A673 (cell line): ENCODE results near the gene GLIPR2. TPM values are rescaled to one million over a fixed set of nuclear protein-coding genes. Genes with fewer than 3 reads are reported as not detected.

ENCODE experiments used
- BruUV-seq: library from RNA; stranded (reverse); fragments of 400-500 nt; replicated peaks from 2 replicates; lab custom pipeline; 2021; lab: Mats Ljungman, UMichigan
- CTCF ChIA-PET: fragments of 300-600 bp; sonication (Branson Sonifier 250); formaldehyde crosslinking; loops from one replicate; lab custom pipeline; 2022; ENCODE audit warnings: antibody characterized with exemption; lab: Charles Lee
- POLR2A ChIA-PET: fragments of 300-600 bp; sonication (Branson Sonifier 250); formaldehyde crosslinking; loops from one replicate; lab custom pipeline; 2022; ENCODE audit warnings: antibody characterized with exemption; ENCODE audit not compliant: low non-redundant PET; lab: Charles Lee
- DNase-seq: peaks from one replicate; pipeline ENCODE4 v3.0.0-alpha.2; 2015; ENCODE audit warnings: low spot score
- H3K27ac ChIP-seq: fragments of 200-600 bp; sonication (generic); 2 replicates; pipeline ENCODE4 v1.5.1; 2016; ENCODE audit warnings: mixed run types, low read depth, mild to moderate bottlenecking, mixed read lengths, antibody characterized with exemption, low read length; ENCODE audit not compliant: poor library complexity, severe bottlenecking
- H3K27me3 ChIP-seq: fragments of 200-600 bp; sonication (generic); replicated peaks from 2 replicates; pipeline ENCODE4 v1.6.1; 2017; ENCODE audit warnings: mixed run types, low read depth, mild to moderate bottlenecking, mixed read lengths, antibody characterized with exemption, low read length; ENCODE audit not compliant: insufficient read depth, poor library complexity
- H3K36me3 ChIP-seq: fragments of 200-600 bp; sonication (generic); 2 replicates; pipeline ENCODE4 v1.6.1; 2016; ENCODE audit warnings: mixed run types, mild to moderate bottlenecking, mixed read lengths, antibody characterized with exemption, low read length; ENCODE audit not compliant: insufficient read depth, poor library complexity, severe bottlenecking
- H3K4me1 ChIP-seq: fragments of 200-600 bp; sonication (generic); 2 replicates; pipeline ENCODE4 v1.6.1; 2017; ENCODE audit warnings: mixed run types, mild to moderate bottlenecking, mixed read lengths, antibody characterized with exemption, low read length; ENCODE audit not compliant: insufficient read depth, poor library complexity, severe bottlenecking
- H3K4me3 ChIP-seq: fragments of 200-600 bp; sonication (generic); 2 replicates; pipeline ENCODE4 v1.5.1; 2016; ENCODE audit warnings: low read depth, mixed run types, mild to moderate bottlenecking, mixed read lengths, low read length; ENCODE audit not compliant: poor library complexity, severe bottlenecking
- H3K9me3 ChIP-seq: fragments of 200-600 bp; sonication (generic); 2 replicates; pipeline ENCODE4 v1.6.1; 2016; ENCODE audit warnings: mixed run types, low read depth, mild to moderate bottlenecking, mixed read lengths, antibody characterized with exemption, low read length; ENCODE audit not compliant: poor library complexity, severe bottlenecking
- CTCF ChIP-seq: fragments of 300-800, 200-600 bp; sonication (generic); conservative IDR thresholded peaks from 2 replicates; pipeline ENCODE4 v1.5.1; 2017; ENCODE audit warnings: low read depth, mild to moderate bottlenecking, antibody characterized with exemption, low read length, moderate library complexity, mixed read lengths
- EZH2 ChIP-seq: fragments of 200-600 bp; sonication (generic); IDR thresholded peaks from 2 replicates; pipeline ENCODE4 v1.6.1; 2017; ENCODE audit warnings: borderline replicate concordance, low read depth, mild to moderate bottlenecking, mixed read lengths, antibody characterized with exemption, low read length; ENCODE audit not compliant: poor library complexity, severe bottlenecking
- intact Hi-C: fragments of 100-400 bp; cut with micrococcal nuclease; formaldehyde crosslinking; loops from one replicate; pipeline ENCODE4 v1.10.0; 2022; ENCODE audit not compliant: unreplicated experiment
- total RNA-seq: library from RNA; stranded (reverse); gene quantifications from 2 replicates; pipeline ENCODE4 v1.2.3, GENCODE V29; 2021

GLIPR2 gene
- total RNA-seq, 1 experiment from 2014 or later = 5.0 TPM

GRCh38 chr9:36110434-36110833 lies 26.1 kb upstream of the GLIPR2 start:
- DNase-seq = no peak
- intact Hi-C loops = no loop called here
- 0 out of 2 replicates have a peak, but pooled peaks have one; percentile 23 for TF ChIP-seq CTCF
- TF ChIP-seq EZH2 = no peak
- ChIA-PET POLR2A (no interaction called here), CTCF (no interaction called here)
- Histone ChIP-seq H3K27ac (no peak overlapping the region), H3K4me1 (no peaks in the 10 kb centered on the region), H3K4me3 (no peak overlapping the region), H3K36me3 (no peaks in the 10 kb centered on the region), H3K9me3 (no peaks in the 10 kb centered on the region), H3K27me3 (no peaks in the 10 kb centered on the region)
- BruUV-seq = no TSS peak

GRCh38 chr9:36112516-36112915 lies 24.0 kb upstream of the GLIPR2 start:
- no TSS peak for BruUV-seq
- Histone ChIP-seq H3K4me1 (no peaks in the 10 kb centered on the region), H3K27me3 (no peaks in the 10 kb centered on the region), H3K4me3 (no peak overlapping the region), H3K27ac (no peak overlapping the region), H3K9me3 (no peaks in the 10 kb centered on the region), H3K36me3 (no peaks in the 10 kb centered on the region)
- intact Hi-C loops = no loop called here
- no peak for TF ChIP-seq CTCF
- TF ChIP-seq EZH2 = no peak
- ChIA-PET POLR2A (no interaction called here), CTCF (no interaction called here)
- no peak for DNase-seq

- TF ChIP-seq CTCF = no peak
- no peak for TF ChIP-seq EZH2
- no TSS peak for BruUV-seq
- no peak for DNase-seq
- Histone ChIP-seq H3K27ac (no peak overlapping the region), H3K9me3 (no peaks in the 10 kb centered on the region), H3K36me3 (no peaks in the 10 kb centered on the region), H3K27me3 (no peaks in the 10 kb centered on the region), H3K4me1 (no peaks in the 10 kb centered on the region), H3K4me3 (no peak overlapping the region)
- intact Hi-C loops = no loop called here
- POLR2A ChIA-PET = no interaction called here
- CTCF ChIA-PET = no interaction called here
Measured at GRCh38 chr9:36113999-36114398, 22.5 kb upstream of the GLIPR2 start.
